NCI-H524 treated with DMSO at 0.1 percent for 48 hours (cell line): ENCODE data around the gene EPN1.

Experiments
- DNase-seq: peaks from one replicate; lab custom pipeline; 2025; lab: John Stamatoyannopoulos, UW

The EPN1 gene

DNA sequence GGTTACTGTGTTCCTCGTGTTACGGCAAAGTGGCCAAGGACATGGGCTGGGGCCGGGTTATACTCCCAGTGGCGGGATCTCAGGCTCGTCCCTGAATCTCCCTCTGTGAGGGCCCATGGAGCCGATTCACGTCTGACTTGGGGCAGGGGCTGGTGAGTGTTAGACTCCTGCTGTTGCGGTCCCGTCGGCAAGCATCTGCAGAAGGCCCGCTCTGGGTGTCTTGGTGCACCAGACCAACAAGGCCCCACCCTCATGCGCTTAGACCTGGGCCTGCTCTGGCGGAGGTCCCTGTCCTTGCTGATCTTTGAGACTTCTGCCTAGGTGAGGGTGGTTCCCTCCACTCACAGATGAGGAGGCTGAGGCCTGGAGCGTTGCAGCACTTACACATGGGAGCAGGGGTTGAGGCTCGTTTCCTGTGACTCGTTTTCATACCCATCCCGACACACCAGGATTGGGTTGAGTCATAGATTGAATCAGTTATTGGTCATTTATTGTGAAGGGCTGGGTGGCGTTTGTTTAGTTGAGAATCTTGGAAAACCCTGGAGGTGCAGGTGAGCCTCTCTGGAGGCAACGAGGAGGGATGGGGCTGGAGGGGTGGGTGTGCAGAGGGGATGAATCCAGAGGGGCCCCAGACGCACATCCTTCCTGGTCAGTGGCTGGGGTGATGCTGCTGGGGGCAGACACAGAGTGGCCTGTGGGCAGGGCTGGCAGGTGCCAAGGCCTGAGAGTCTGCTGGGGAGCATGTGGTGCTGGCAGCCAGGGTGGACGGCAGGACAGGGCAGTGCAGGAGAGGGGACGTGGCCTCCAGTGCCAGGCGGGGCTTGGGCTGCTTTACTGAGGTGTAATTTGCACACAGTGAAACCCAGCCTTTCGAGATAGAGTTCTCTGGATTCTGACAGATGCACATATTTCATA, 4.6 kb downstream of the EPN1 start:
- no peak for DNase-seq

DNA sequence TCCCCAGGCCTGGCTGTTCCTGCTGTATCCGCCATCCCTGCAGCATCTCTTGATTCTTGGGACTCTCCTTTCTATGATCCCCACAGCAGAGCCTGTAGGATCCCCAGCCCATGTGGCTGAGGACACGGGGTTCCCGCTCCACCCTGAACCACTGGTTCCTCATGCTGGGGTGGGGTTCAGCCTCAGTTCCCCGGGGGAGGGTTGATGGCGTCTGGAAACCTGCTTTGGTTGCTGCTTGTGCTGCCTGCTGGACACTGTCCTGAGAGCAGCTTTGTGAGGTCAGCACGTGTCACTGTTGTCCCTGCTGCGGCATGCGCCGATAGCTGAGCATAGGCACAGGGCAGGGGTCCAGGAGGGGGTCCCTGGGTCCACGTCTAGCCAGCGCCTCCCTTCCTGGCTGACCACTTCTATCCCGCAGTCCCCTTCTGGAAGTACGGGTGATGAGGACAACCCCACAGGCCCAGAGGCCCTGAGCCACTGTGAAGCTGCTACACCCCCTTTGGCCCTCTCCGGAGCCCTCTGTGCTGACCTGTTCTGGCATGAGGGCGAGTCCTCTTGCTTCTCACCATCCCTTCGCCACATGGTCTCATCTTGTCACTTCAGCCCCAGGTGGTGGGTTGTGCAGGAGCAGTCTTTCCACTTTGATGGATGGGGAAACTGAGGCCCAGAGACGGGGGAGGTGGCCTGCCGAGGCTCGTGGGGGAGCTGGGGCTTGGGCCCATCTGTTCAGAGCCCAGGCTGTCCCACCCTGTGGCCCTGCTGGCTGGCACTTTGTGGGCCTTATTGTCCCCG, 5.5 kb downstream of the EPN1 start:
- no peak for DNase-seq

DNA sequence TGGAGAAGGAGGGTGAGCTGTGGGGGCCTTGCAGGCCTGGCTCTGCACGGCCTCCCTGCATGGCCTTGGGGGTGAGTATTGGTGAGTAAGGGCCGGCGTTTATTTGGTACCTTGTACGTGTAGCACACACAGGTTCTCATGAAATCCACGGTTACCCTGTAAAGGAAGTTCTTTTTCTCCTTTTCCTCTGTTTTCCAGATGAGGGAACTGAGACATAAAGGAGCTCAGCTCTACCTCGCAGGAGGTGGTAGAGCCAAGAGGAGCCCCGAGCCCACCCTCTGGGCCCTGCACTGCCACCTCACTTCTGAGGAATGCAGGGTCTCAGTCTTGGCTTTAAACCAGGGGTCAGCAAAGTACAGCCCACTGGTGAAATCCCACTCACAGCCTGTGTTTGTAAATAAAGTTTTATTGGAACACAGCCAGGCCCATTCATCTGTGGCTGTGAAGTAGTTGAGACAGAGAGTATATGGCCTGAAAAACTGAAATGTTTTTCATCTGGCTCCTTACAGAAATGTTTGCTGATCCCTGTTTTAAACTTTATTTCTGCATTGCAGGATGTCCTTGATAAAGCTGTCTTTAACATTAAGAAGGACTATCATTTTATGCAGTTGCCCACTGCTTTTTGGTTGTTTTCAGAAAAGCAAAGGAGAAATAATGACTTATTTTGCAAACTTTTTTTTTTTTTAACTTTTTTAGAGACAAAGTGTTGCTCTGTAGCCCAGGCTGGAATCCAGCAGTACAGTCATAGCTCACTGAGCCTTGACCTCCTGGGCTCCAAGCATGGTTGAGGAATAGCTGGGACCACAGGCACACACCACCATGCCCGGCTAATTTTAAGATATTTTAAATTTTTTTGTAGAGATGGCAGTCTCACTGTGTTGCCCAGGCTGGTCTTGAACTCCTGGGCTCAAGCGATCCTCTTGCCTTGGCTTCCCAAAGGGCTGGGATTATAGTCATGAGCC, 6.4 kb downstream of the EPN1 start:
- no peak for DNase-seq

DNA sequence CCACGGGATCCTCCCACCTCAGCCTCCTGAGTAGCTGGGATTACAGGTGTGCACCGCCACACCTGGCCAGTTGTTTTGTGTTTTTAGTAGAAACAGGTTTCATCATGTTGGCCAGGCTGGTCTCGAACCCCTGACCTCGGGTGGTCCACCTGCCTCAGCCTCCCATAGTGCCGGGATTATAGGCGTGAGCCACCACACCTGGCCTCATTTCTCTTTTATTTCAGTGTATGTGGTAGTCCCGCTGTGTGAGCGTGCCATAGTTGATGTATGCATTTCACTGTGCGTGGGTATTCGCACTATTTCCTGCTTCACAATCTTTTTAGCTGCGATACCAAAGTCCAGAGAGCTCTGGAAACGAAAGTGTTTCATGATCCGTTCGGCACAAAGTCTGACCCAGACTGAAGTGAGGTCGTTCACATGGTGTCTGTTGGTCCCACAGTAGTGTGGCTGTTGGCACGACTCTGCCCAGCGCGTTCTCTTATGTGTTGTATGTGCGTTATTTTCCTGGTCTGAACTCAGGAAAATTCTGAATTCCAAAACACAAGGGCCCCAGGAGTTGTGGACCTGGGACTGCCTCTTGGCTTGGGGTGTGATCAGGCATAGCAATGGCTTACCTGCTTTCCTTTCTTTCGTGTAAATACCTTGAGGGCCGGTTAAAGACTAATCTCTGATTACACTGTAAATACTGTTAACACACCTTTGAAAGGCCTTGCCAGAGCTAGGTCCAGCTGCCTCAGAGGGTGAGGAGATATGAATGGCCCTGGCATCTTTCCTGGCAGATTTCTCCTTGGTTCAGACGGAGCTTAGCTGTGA, 8.6 kb downstream of the EPN1 start:
- no peak for DNase-seq

DNA sequence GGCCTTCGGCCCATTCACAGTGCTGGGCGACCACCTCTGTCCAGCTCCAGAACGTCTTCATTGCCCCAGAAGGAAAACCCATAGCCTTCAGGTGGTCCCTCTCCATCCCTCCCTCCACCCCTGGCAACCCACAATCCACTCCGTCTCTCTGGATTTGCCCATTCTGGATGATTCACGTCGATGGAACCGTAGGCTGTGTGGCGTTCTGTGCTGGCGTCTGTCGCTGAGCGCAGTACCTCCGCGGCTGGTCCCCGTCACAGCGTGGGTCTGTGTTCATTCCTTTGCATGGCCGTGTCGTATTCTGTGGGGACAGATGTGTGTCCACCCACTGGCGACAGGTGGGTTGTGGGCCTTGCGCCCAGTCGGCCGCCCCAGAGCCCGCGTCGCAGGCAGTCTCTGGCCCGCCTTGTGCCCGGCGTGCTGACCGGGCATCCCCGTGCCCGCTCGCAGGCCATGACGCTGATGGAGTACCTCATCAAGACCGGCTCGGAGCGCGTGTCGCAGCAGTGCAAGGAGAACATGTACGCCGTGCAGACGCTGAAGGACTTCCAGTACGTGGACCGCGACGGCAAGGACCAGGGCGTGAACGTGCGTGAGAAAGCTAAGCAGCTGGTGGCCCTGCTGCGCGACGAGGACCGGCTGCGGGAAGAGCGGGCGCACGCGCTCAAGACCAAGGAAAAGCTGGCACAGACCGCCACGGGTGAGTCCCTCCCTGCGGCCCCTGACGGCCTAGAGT, 10.1 kb downstream of the EPN1 start:
- DNase-seq: no peak

DNA sequence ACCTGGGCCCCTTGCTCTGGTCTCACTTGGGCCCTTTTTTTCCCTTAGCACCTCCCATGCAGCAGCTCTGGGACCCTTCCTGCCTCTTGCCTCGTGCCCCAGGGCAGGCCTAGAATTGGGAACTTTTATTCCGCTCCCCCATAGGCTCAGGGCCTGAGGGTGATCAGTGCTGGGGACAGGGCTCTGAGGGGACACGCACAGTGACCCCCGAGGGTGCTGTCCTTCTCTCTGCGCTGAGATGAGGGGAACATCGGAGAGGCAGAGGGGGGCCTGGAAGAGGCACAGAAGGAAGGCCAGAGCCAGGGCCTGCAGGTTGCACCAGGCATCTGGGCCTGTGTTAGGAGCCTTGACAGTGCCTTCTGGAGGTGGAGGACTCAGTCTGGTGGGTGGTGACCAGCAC, 10.8 kb downstream of the EPN1 start:
- no peak for DNase-seq

DNA sequence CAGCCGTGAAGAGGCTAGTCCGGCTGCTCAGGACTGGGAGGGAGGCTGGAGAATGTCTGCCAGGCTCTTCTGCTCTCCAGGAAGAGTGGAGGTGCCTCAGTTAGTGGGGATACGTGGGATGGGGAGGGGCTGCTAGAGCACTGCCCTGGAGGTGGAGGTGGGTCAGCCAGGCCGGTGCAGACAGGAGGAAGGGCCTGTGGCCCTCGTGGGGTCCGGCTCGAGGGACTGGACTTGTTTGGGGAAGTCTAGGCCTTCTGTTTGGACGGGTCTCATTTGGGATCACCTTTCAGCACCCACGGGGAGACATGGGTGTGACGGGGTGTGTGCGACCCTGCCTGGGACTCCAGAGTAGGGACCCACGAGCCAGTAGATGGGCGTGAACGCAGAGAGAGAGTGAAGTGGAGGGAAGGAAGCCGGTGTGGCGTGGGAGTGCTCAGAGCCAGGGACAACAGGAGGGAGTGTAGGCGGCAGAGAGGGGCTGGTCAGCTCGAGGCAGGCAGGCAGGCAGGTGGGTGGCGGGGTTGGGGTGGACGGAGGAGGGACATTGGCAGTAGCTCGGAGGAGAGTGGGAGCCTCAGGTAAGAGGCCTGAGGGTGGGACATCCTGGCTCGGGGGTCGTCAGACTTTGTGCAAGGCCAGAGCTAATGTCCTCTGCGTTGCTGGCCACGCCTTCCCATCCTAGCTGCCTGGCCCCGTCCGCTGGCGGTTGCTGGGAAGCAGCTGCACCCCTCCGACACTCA, 11.5 kb downstream of the EPN1 start:
- DNase-seq: no peak

DNA sequence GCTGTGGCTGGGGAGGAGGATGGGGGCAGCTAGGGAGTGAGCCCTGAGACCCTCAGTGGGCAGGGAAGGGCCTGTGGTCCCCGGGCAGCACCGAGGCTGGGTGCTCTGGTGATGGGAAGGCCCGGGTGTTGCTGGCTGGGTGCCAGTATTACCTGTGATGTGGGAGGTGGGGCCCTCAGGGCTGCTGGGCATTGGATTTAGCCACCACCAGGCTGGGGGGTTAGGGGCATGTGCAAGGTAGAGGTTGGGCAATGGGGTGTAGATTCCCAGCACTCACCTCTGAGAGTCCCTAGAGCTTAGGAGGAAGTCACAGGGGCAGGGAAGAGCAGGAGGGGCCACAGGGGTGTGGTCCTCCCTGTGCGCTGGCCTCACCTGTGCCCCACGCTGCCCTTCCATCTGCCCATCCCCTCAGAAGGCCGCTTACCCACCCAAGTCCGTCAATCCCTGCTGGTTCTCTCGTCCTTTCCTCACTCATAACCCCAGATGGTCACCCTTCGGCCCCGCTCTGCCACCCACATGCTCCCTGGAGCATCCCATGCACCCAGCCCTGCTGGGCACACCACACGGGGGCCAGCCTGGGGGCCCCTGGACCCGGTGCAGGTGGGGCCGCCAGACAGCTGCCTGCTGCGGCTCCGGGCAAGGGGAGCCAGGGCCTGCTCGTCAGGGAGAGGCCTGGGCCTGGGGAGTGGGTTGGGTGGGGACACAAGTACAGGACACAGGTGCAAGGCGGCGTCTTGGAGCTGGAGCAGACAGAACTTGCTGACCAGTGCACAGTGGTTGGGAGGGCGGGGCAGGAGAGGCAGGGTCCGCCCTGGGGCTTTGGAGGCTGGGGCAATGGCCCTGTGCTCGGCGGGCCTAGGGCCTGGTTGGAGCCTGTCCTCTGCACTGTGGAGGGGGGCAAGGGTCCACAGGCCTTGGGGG, 12.5 kb downstream of the EPN1 start:
- DNase-seq: no peak

DNA sequence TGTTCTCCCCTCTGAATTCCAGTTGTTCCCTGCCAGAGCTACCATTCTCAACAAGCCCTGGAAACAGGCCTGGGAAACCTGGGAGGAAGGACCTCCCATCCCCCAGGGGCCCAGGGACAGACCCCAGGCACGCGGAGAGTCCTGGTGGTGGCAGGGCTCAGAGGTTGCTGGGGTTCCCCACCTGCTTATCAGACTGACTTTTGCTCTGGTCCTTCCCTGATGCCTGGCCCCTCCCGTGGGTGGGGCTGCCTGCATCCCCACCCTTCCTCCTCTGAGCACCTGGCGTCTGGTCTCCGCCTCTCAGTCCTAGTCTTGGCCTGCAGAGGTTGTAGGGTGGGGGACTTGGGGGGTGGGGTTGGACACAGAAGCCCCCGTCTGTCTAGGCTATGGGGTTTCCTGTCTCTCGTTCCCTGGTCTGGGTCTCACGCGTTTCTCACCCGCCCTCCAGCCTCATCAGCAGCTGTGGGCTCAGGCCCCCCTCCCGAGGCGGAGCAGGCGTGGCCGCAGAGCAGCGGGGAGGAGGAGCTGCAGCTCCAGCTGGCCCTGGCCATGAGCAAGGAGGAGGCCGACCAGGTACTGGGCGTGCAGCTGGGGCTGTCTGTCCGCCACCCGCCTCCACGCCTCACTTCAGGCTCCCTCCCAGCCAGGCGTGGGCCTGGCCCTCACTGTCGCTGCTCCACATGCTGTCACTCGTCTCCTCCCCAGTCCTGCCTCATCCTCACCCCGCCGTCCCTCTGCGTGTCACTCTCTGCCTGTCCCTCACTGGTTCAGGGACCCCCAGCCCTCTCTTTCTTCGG, 13.6 kb downstream of the EPN1 start:
- DNase-seq: no peak

DNA sequence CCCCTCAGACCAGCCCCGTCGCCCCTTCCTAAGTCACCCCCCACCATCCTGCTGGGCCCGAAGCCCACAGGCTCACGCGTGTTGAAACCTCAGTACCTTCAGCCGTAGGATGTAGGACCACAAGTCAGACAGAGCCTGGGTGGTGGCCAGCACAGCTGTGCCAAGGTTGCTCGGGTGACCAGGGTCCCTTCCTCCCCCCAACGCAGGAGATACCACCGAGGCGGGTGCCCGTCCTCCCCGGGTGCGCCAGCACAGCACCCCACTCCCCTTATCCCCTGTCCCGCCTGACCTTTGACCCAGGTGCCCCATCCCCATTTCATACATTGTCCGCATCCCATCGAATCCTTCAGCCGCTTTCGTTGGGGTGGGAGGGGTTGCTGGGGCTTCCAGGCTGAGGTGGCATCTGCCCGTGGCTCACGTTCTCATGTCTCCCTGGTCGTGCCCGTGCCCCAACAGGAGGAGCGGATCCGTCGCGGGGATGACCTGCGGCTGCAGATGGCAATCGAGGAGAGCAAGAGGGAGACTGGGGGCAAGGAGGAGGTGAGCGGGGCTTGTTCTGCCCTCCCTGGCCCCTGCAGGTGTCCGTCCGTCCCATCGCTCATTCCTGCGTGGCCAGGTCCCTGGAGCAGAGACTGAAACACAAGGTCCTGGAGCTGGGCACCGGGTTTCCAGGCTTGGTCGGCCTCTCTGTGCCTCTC, 14.5 kb downstream of the EPN1 start:
- no peak for DNase-seq

DNA sequence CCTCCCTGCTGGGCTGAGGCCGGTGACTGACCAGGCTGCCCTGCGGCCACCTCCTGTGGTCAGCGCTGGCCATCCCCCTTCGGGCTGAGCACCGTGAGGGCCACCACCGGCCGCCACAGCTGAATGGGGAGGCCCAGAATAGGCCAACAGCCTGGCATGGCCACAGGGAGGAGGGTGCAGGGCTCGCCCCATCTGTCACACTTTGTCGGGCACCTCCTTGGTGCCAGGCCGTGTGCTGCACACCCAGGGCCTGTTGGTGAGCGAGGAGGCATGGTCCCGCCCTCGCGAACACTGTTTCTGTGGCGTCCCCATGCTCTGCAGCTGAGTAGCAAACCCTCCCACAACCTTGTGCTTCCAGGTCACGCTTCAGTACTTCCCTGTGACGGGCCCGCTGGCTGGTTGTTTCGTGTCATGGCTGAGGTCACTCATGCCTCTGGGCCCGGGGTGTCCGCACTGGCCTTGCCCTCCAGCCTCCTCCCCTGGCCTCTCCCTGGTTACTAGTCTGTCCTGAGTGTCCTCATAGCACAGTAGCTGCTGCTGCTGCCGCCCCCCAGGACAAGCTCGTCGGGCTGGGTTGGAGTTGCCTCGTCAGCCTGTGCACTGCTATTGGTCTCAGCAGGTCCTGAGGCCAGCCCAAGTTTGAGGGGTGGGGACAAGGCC, 15.2 kb downstream of the EPN1 start:
- no peak for DNase-seq

DNA sequence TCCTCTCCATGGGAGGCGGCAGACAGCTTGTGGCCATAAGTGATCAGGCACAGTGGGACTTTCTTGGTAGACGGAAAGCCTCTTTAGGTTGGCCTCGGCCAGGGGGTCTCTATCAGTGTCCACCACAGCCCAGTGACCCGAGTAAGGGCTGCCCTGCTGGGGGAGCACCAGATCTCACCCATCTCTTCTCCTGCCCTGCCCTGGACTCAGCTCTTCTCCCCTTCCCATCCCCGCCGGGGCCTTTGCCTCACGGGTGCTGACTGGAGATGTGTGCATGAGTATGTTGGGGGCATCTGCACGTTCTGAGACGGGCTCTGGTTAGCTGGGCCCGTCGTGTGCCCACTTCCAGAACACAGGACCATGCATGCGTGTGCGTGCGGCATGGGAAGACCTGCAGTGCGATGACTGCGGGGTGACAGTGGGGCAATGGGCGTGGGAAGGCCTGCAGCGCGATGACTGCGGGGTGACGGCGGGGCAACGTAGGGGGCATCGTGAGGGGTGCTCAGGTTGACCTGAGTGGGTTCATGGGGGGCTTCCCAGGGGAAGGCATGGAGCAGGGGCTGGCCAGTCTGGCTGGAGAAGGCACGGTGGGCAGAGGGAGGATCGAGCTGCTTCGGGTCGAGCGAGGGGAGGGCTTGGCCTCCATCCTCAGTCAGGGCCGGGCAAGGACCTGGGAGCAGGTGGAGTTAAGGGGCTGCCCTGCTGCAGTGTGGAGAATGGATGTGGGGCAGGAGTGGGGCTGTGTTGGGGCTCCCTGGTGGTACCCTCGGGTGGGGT, 15.9 kb downstream of the EPN1 start:
- no peak for DNase-seq

DNA sequence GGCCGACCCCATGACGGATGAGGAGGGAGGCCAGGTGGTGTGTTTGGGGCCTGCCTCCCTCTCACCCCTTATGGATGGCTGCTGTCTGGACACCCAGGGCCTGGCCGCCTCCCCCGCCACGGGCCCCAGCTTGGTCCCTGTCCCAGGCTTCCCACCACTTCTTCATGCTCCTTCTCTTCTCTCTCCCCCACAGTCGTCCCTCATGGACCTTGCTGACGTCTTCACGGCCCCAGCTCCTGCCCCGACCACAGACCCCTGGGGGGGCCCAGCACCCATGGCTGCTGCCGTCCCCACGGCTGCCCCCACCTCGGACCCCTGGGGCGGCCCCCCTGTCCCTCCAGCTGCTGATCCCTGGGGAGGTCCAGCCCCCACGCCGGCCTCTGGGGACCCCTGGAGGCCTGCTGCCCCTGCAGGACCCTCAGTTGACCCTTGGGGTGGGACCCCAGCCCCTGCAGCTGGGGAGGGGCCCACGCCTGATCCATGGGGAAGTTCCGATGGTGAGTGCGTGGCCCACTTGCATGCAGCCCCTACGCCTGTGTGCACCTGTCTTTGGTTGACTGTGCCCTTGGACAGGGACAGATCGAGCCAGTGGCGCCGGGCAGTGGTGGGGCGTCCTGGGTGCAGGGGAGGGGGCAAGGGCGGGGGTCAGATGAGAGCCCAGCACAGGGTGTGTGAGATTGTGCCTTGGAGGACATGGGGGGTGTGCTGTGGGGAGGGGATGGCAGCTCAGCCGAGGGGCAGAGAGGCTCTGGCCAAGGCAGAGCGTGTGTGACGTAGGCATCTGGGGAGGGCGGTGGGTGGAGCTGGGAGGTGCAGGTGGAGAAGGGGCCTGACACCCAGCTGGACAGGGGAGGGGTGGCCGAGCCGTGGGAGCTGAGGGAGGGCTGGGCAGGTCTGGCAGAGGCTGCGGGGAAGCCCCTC, 16.8 kb downstream of the EPN1 start:
- DNase-seq: no peak

DNA sequence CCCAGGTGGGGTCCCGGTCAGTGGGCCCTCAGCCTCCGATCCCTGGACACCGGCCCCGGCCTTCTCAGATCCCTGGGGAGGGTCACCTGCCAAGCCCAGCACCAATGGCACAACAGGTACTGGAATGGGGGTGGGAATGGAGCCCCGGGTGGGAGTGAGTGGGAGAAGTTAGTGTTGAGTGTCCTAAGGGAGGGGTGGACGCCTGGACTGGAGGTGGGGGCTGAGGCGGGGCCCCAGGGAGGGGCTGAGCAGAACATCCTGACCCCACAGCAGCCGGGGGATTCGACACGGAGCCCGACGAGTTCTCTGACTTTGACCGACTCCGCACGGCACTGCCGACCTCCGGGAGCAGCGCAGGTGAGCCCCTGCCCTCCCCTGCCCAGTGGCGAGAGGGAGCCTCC, 17.7 kb downstream of the EPN1 start:
- DNase-seq: no peak
